Measurements from ENCODE around the gene STT3B. TPM values are rescaled to one million over a fixed set of nuclear protein-coding genes. Genes with fewer than 3 reads are reported as not detected.
"Not testable (repeated sequence)": the region's sequence is repeated elsewhere in the genome, so short reads cannot be mapped to it uniquely, and the experiment has no call there.

STT3B gene
- total RNA-seq, 1 donor from 2014 or later, result 190 TPM

DNA sequence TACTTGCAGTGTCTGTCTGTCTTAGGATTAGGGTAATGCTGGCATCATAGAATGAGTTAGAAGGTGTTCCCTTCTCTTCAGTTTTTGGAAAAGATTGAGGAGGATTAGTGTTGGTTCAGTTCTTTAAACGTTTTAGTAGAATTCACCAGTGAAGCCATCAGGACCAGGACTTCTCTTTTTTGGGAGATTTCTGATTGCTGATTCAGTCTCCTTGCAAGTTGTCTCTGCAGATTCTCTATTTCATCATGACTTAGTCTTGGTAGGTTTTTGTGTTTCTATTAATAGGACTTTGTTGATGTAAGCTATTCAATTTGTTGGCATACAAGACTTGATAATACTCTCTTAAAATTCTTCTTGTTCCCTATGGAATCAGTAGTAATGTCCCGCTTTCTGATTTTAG, 48.9 kb downstream of the STT3B start:
- no peak for DNase-seq (ENCODE audit: low spot score in 2 of 2)
- FAIRE-seq, result no peak

DNA sequence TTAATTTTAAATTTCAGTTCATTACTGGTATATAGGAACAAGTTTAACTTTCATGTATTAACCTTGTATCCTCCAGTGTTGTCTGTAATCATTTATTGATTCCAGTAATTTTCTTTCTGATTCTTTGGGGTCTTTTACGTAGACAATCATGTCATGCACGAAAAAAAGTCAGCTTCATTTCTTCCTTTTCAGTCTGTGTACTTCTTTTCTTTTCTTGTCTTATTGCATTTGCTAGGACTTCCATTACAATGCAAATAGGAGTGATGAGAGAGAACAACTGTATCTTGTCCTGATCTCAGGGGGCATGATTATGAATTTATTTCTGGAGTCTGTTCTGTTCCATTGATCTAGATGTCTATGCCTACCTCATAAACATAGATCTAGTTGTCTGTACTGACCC, 56.5 kb downstream of the STT3B start:
- FAIRE-seq, result no peak
- no peak for DNase-seq (ENCODE audit: low spot score in 2 of 2)

DNA sequence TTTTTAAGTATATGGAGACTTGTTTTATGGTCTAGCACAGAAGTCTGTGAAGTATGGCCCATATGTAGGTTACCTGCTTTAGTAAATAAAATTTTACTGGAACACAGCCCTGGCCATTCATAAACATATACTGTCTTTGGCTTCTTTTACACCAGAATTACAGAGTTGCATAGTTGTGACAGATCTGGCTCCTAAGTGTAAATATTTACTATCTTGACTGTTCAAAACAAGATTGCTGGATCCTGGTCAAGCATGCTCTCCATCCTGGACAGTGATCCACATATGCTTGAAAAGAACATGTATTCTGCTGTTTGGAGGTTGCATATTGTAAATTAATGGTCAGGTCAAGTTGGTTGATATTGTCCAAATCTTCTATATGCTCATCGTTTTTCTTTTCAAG, 57.9 kb downstream of the STT3B start:
- no peak for FAIRE-seq
- no peak for DNase-seq (ENCODE audit: low spot score in 2 of 2)

DNA sequence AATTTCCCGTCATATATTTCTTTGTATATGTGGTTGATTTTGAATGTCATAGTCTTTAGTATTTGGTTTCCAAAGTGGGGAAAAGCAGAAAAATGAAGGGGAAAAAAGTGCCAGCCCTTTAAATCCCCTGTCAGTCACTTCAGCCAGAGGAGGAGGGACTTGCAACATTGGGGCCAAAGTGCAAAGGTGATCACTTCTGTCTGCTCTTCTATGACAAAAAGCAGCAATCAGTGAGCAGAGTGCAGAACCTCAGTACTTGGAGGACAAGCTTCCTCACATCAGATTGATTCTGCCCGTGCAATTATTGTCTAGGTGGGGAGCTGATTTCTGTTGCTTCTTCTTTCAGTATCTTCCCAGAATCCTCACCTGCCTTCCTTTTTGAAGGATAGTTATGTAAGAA, 60.0 kb downstream of the STT3B start:
- FAIRE-seq, result no peak
- no peak for DNase-seq (ENCODE audit: low spot score in 2 of 2)

DNA sequence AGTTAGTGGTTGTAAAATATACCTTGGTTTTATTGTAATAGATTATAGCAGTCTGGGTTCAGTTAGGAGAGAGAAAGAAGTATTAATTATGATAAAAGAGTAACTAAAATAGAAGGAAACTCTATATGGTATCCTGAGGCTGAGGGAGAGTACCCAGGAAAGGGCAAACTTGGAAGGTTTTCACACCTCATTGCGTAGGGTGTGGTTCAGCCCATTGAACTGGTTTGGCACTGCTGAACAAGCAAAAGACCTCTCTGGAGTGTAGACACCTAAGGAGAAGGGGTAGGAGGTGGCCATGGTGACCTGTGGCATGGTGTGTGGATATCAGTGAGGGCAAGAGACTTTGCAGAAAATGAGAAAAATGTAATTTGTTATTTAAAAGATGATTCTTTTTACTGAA, 63.5 kb downstream of the STT3B start:
- no peak for FAIRE-seq
- no peak for DNase-seq (ENCODE audit: low spot score in 2 of 2)

DNA sequence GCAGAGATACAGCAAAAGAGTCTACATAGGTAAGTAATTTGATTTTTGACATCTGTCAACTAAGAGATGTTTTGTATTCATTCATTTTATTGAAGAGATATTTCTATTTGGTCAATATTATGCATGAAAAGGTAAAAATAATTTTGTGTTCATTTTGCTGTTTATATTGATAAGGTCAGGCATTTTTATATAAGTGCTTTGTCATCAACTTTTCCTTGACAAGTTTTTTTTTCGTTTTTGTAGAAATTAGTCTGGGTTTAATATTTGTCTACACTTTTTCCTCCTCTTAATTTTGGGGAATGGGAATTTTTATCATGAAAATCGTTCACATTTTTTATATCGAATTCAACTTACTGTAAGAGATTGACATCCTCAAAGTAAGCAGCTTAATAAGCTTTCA, 67.7 kb downstream of the STT3B start:
- no peak for DNase-seq (ENCODE audit: low spot score in 2 of 2)
- FAIRE-seq, result no peak

DNA sequence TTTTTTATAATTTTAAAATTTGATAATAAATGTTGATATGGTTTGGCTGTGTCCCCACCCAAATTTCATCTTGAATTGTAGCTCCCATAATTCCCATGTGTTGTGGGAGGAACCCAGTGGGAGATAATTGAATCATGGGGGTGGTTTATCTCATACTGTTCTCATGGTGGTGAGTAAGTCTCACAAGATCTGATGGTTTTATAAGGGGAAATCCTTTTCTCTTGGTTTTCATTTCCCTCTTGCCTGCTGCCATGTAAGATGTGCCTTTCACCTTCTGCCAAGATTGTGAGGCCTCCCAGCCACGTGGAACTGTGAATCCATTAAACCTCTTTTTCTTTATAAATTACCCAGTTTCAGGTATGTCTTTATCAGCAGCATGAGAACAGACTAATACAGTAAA, 72.6 kb downstream of the STT3B start:
- not testable (repeated sequence) for FAIRE-seq; DNase-seq (ENCODE audit: low spot score in 2 of 2)

DNA sequence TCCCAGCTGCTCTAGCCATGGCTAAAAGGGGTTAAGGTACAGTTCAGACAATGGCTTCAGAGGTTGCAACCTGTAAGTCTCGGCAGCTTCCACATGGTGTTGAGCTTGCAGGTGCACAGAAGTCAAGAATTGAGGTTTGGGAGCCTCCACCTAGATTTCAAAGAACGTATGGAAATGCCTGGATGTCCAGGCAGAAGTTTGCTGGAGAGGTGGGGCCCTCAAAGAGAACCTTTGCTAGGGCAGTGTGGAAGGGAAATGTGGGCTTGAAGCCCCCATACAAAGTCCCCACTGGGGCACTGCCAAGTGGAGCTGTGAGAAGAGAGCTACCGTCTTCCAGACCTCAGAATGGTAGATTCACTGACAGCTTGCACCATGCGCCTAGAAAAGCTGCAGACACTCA, 73.7 kb downstream of the STT3B start:
- FAIRE-seq, result no peak
- DNase-seq (ENCODE audit: low spot score in 2 of 2), result no peak

DNA sequence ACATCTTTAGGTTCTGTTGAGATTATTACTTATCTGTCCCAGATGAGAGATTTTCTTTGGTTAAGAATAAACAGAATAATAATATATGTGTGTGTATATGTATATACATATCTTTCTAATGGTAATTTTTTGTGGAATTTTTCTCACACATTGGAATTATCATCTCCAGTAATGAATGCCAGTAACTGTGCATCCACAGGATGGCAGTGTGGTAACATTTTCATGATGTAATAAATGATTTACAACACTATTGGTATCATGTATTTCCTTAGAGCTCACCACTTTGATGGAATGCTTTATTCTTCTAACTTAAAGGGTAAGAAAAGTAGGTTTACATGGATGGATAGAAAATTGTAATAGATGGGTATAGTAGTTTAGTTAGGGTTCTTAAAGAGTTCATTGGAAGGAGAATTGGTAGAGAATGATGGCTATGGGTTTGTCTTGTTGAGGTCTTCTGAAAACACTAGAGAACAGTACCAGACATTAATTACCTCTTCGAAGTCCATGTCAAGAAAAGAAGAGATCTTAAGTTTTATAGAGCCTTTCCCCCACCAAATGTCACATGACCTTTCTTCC, 78.1 kb downstream of the STT3B start:
- DNase-seq (ENCODE audit: low spot score in 2 of 2) (peak in 1 of 2 donors; percentile 12), FAIRE-seq (no peak)

DNA sequence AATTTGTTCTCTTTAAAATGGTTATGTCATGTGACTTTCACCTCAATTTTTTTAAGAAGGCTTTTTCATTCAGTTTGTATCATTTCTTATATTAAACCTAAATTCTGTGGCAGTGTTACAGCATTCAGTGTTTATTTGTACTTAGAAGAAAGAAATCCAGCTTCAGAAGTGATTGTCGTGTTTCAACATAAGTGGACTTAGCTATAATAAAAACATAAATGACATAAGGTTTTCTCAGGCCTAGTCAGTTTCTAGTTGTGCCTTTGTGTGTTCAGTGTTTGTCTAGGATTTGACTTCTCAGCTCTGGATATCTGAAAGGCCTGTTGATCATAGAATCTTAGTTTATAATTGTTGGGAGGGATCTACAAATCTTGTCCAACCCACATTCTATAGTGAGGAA, 80.5 kb downstream of the STT3B start:
- DNase-seq (ENCODE audit: low spot score in 2 of 2) (no peak), FAIRE-seq (no peak)

DNA sequence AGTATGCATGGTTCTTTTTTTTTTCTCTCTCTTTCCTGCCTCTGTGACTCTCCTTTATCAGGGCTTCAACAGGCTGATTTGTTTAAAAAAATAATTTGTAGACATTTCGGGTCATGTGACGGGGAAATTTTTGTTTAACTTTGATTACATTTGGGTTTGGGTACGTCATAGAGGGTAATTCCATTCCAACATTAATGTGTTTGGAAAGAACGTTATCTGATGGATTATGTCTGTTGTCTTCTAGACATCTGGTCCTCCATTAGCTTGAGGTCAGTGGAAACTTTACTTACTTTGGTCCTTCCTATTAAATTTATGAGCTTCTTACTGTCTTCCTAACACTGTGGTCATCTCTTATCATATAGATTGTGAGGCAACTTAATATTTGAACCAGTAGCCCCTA, 80.9 kb downstream of the STT3B start:
- no peak for DNase-seq (ENCODE audit: low spot score in 2 of 2)
- no peak for FAIRE-seq

DNA sequence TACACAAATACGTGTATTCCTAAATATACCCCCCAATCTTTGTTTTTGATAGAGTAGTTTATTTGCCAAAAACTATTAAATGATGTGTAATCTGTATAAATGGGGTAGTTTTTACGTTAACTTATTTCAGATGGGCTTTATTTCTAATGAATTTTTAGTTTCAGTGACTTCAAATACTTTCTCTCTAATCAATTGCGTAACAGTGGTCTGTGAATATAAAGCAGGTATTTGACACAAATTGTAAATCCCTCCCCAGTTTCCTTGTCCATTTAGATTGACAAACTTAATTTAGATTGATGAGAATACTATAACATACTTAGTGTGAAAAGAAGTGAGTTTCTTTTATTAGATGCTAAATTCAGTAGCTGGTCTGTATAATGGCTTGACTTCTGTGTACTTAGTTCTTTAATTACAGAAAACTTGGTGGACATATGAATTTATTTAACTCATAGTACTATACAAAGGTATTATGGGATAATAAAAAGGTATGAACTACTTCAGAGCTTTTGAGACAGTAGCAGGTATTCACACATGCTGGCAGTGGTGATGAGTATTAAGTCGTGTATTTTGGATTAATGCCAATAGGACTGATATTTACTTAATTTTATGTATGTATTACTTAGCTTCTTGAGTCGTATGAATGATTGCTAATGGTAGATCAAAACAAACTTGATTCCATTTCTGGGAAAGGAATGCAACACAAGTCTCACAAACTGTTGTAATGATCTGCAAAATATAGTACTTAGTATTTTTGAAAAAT, 81.6 kb downstream of the STT3B start:
- DNase-seq (ENCODE audit: low spot score in 2 of 2) (no peak), FAIRE-seq (no peak)

DNA sequence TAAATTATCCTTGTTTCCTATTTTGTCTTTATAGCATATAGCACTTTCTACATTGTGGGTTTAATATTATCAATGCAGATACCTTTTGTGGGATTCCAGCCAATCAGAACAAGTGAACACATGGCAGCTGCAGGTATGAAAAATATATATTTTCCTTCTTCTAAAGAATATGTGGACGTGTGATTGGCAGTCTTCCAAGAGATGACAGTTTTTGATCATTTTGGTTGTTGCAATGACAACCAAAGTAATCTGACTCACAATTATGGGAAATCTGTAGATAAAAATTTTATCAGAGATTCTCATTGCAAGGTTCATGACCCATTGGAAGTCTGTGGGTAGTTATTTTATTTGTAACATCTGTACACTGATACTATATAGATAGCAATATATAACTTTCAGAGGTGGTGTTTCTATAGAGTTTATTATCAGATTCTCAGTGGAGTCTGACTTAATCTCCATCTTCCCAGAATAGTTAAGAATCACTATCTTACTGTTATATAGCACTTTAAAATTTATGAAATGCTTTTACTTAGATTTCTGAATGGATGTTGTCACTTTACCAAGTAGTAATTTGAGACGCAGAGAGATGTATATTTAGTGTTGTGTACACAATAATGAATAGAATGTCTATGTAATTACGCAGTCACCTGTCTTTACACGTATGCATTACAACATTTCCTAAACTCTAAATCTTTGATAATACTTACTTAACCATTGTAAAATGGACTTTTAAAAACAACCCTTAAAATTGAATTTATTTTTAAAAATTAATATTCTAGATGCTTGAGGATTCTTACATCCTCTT, 82.5 kb downstream of the STT3B start:
- peak; percentile 45 for FAIRE-seq
- DNase-seq (ENCODE audit: low spot score in 2 of 2), result no peak

DNA sequence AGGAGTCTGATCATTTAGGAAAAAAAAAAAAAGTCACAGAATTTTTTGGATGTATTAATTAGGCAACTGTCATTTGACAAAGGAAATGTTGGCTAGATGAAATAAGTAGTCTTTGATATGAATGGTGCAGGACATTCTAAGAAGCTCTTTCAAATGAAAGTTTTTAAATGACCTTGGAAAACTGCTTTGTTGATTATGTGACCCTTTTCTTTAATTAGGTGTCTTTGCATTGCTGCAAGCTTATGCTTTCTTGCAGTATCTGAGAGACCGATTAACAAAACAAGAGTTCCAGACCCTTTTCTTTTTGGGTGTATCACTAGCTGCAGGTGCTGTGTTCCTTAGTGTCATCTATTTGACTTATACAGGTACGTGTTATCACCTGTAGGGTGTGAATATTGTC, 84.0 kb downstream of the STT3B start:
- FAIRE-seq (no peak), DNase-seq (ENCODE audit: low spot score in 2 of 2) (no peak)

DNA sequence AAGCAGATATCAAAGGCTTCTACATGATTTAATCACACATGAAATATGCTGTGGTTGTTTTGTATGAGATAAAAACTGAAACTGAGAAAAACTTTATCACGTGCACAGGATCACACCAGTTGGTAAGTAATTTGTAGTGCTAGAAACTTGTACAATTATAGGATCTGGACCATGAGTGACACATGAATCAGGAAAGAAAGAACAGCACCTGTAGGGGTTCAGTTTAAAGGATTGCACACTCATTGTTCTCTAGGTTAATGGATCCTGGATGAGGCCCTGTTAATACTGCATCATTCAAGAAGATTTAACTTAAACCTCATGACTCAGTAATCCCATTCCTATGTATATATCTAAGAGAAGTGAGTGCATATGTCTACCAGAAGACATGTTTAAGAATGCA, 87.9 kb downstream of the STT3B start:
- no peak for DNase-seq (ENCODE audit: low spot score in 2 of 2)
- FAIRE-seq, result no peak

DNA sequence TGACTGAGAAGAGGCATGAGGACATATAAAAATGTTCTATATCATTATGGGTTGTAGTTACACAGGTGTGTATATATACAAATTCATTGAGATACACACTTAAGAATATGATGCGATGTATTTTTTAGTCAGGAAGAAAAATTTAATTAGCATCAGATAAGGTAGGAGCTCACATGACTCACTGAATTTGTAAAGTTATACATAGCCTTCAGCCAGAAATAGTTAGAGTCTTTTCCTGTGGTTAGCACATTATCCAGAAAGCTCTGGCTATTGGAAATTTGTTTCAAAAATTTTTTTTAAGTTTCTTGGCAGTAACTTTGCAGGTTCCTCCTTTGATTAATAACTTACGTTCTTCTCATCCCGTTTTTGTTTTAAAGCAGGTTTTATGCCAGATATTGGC, 88.6 kb downstream of the STT3B start:
- DNase-seq (ENCODE audit: low spot score in 2 of 2) (no peak), FAIRE-seq (no peak)

DNA sequence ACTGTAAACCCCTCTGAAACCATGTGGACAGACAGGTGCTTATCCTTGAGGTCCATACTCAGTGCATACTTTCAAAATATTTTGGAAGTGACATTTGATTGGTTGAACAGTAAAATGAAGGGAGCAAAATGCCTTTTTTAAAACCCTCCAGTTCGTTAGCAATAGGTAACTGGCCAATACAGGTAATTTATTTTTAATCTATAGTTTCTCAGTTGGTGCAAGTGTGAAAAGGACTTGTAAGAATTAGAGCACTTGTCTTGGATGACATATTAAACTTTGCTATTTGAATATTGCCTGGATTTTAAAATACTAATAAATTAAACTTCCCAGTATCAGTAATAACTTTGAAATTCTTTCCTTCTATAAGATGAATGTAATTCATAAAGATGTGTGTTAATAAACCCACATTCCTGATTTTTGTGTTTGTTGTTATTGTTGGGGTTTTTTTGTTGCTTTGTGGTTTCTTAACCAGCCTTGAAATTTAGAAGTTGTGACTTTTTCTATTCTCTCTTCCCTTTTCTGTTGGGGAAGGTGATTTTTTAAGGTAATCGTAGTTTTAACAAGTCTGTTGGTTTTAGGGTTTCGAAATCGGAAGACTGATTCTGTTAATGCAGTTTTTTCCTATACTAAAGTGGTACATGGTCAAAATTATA, 90.0 kb downstream of the STT3B start:
- no peak for FAIRE-seq
- DNase-seq (ENCODE audit: low spot score in 2 of 2), result no peak

DNA sequence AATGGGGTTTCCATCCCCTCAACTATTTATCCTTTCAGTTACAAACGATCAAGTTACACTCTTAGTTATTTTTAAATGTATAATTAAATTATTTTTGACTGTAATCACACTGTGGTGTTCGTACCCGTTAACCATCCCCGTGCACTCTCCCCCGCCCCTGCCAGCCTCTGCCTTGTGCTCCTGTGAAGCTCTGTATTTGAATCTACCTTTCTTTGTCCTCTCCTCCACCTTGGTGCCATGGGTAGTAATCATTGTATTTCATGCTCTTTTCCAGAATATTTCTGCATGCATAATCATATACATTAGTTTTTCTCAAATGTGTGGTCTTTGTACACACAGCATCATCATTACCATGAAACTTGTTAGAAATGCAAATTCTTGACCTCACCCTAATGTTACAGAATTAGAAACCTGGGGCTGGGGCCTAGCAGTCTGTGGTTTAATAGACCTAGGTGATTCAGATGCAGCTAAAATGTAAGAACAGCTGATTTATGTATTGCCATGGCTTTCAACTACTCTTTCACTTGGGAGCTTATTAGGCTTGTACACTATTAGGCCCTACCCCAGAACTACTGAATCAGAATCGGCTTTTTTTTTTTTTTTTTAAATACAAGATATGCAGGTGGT, 91.5 kb downstream of the STT3B start:
- DNase-seq (ENCODE audit: low spot score in 2 of 2) (no peak), FAIRE-seq (no peak)

DNA sequence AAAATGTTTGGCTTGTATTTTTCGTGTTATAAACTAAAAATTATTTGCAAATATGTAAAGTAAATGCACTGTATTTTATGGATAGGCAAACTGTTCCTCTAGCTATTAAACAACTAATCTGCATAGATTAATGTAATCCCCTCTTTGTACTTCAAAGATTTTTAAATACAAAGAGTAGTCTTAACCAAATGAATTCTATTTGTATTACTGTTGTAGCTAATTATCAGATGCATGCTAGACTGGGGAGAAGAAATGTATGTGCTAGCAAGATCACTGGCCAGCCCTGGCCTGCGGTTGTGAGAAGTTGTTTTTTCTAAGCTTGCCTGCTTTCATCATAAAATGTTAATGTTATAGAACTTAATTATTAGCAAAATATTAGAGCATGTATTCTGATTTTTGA, 92.6 kb downstream of the STT3B start:
- no peak for FAIRE-seq
- no peak for DNase-seq (ENCODE audit: low spot score in 2 of 2)

DNA sequence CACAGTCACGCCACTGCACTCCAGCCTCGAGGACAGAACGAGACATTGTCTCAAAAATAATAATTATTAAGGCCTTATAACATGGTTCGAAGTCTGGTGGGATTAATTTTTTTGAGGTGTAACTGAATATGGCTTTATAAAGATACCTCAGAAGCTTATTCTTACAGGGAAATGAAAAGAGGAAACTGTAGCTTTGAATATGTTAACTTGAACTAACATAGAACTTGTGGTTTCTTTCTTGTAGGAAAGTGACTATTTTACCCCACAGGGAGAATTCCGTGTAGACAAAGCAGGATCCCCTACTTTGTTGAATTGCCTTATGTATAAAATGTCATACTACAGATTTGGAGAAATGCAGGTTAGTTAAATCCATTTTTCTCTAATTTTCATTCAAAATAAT, 96.3 kb downstream of the STT3B start:
- FAIRE-seq (no peak), DNase-seq (ENCODE audit: low spot score in 2 of 2) (no peak)

DNA sequence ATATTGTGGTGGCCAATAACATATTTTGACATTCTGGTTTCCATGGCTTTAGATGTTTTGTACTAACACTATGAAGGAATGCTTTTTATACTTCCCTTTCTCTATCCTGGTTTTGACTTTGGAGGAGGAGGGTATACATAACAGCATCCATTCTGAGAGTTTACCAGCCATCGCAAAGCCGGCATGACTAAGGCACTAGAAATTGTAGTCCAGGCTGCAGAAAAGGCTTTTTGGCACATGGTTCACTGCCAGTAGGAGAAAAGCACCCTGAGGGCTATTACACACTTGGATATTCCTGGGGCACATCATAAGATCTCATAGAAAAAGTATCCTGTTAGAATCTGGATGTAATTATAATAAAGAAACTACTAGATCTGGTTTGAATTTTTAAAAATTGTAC, 101.8 kb downstream of the STT3B start:
- DNase-seq (ENCODE audit: low spot score in 2 of 2), result no peak
- no peak for FAIRE-seq
